Right lobe of liver (tissue), 4 donors: ENCODE results near the gene G6PD.
A peak's percentile ranks its signal among the peaks of the same experiment; 100 is the strongest.

Experiments used
- POLR2A ChIP-seq: fragments of 450-650 bp; IDR thresholded peaks from one replicate; pipeline ENCODE4 v1.6.1; 2017; ENCODE audit warnings: antibody characterized with exemption, mild to moderate bottlenecking
- TF ChIP-seq, protein P1 (sequence below), 4 donors: fragments of 200-600 bp in 3 of 4; fragments of 450-650 bp in 1 of 4; IDR thresholded peaks; one replicate each; pipeline versions ENCODE4 v1.5.1 to v1.8.0; 2016 to 2022; ENCODE audit warnings: antibody characterized with exemption in 4 of 4, mild to moderate bottlenecking in 2 of 4
- donor health status: DM: no; HTN: no; CAD: no.
- donor health status: DM: no; HTN: no; CAD: no.
- donor health status: DM: no; HTN: yes; CAD: no.

DNA sequence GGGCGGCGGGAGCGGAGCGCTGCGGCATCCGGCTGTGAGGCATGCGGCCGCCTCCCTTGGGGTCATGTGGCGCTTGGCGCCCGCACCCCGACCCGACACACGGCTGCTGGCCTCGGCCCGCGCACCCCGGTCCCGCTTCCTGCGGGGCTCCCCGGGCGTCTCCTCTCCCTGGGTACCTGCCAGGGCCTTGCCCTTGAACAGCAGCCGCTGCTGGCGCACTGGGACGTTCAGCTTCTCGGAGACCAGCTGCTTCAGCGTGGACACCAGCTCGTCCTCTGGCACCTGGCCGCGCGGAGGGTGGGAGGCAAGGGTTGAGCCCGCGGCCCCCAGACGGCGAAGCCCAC, 60.6 kb downstream of the G6PD start:
- TF ChIP-seq, protein P1, sequence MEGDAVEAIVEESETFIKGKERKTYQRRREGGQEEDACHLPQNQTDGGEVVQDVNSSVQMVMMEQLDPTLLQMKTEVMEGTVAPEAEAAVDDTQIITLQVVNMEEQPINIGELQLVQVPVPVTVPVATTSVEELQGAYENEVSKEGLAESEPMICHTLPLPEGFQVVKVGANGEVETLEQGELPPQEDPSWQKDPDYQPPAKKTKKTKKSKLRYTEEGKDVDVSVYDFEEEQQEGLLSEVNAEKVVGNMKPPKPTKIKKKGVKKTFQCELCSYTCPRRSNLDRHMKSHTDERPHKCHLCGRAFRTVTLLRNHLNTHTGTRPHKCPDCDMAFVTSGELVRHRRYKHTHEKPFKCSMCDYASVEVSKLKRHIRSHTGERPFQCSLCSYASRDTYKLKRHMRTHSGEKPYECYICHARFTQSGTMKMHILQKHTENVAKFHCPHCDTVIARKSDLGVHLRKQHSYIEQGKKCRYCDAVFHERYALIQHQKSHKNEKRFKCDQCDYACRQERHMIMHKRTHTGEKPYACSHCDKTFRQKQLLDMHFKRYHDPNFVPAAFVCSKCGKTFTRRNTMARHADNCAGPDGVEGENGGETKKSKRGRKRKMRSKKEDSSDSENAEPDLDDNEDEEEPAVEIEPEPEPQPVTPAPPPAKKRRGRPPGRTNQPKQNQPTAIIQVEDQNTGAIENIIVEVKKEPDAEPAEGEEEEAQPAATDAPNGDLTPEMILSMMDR (IDR thresholded peaks at IDR 0.05), result no peak
- TF ChIP-seq POLR2A, result peak; percentile 11
